ENCODE measurements around the gene MRPL34. TPM values are rescaled to one million over a fixed set of nuclear protein-coding genes. Genes with fewer than 3 reads are reported as not detected.
"Not testable (repeated sequence)": the region's sequence is repeated elsewhere in the genome, so short reads cannot be mapped to it uniquely, and the experiment has no call there.

The MRPL34 gene
- total RNA-seq, 1 donor from 2014 or later = 18.5 TPM

DNA sequence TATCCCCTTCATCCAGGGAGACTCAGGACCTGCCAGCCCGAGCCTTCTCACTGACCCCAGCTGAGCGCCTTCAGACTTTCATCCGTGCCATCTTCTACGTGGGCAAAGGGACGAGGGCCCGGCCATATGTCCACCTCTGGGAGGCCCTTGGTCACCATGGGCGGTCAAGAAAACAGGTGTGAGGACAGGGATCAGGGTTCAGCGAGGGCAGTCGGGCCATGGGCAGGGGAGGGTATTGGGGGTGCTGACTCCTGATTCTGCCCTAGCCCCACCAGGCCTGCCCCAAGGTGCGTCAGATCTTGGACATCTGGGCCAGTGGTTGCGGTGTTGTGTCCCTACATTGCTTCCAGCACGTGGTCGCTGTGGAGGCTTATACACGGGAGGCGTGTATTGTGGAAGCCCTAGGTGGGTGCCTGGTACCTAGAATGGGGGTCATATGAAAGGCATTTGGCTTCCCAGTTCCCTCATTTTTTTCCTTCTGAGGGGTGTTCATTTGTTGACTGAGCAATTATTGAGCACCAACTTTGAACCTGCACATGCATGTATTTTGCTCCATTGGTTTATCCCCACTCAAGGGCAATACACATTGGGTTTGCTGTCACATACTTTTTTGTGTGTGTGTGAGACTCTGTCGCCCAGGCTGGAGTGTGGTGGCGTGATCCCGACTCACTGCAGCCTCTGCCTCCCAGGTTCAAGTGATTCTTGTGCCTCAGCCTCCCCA lies 20.1 kb upstream of the MRPL34 start:
- DNase-seq (ENCODE audit: low spot score) = no peak

DNA sequence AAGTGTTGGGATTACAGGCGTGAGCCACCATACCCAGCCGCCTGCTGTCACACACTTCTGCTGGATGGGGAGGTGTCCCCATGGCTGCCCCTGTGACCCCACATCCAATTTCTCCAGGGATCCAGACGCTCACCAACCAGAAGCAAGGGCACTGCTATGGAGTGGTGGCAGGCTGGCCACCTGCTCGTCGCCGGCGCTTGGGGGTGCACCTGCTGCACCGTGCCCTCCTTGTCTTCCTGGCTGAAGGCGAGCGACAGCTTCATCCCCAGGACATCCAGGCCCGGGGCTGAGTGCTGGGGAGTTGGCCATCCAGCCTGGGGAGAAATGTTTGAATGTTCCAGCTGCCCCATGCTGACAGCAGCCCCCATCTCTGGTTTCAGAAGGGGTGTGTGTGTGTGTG lies 19.4 kb upstream of the MRPL34 start:
- DNase-seq (ENCODE audit: low spot score) = no peak

DNA sequence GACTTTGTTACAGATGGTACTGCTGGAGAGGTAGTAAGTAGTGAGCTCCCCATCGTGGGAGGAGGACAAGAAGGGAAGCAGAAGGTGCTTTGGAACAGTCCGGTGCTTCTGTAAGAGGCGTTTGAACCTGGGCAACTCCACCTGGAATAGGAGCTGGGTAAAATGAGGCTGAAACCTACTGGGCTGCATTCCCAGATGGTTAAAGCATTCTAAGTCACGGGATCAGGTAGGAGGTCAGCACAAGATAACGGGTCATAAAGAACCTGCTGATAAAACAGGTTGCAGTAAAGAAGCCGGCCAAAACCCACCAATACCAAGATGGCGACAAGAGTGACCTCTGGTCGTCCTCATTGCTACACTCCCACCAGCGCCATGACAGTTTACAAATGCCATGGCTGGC lies 18.9 kb upstream of the MRPL34 start:
- DNase-seq (ENCODE audit: low spot score) = no peak

DNA sequence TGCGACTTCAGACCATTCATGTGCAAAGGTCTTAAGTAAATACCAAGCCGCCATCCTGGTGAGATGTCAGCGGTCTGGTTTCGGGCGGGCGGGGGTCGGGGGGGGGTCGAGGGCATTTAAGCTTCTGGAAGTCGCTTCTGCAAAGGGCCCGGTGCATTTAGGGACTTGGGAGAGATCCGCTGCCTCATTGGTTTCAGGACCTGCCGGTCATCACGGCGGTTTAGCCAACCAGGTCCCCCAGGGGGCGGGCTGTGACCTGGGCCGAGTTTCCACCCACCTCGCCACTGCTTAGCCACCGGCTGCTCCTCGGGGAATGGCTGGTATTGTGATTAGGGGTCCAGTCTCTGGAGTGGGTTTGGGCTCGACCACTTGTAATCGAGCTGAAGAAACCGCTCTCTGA lies 16.2 kb upstream of the MRPL34 start:
- peak; percentile 54 for DNase-seq (ENCODE audit: low spot score)

DNA sequence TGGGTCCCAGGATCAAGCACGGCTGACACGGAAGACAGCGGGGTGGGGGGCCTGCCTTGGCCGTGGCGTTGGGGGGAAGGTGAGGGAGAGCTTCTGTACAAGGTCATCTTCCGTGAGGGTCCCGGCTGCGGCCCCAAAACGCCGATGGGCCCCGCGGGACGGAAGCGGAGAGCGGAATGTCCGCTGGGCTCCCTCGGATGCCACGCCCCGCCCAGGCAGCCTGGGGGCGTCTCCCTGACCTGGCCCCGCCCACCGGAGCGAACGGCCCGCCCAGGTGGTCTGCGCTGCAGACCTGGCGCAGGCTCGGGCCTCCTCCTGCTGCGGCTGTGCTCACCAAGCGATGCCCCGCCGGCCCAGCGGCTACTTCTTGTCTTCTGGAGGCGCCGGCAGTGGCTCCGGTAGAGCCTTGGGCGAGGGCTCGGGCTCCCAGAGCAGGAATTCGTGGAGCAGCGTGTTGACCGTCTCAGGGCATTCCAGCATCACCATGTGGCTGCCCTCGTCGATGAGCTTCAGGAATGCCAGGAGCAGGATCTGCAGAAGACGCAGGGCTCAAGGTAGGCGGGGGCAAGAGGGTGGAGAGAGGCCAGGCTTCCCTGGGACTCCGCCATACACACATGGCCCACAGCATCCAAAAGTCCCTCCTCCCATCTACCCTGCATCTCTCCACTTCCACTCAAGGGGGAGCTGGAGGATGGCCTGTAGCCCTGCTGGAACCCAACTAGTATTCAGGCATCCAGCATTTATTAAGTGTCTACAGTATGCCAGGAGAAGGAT lies 13.2 kb upstream of the MRPL34 start:
- peak; percentile 94 for DNase-seq (ENCODE audit: low spot score)

DNA sequence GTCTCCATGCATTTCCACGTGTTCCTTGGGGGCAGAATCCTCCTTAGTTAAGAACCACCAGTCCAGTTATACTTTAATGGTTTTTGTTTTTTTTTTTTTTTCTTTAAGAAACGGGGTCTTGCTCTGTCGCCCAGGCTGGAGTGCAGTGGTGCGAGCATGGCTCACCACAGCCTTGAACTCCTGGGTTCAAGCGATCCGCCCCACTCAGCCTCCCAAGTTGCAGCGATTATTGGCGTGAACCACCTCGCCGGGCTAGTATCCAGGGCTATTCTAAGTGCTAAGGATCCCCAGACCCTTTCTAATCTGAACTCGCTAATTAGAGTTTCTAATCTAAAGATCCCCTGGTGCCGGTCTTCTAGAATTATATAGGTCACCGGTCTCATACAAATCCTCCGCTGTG lies 12.1 kb upstream of the MRPL34 start:
- no peak for DNase-seq (ENCODE audit: low spot score)

DNA sequence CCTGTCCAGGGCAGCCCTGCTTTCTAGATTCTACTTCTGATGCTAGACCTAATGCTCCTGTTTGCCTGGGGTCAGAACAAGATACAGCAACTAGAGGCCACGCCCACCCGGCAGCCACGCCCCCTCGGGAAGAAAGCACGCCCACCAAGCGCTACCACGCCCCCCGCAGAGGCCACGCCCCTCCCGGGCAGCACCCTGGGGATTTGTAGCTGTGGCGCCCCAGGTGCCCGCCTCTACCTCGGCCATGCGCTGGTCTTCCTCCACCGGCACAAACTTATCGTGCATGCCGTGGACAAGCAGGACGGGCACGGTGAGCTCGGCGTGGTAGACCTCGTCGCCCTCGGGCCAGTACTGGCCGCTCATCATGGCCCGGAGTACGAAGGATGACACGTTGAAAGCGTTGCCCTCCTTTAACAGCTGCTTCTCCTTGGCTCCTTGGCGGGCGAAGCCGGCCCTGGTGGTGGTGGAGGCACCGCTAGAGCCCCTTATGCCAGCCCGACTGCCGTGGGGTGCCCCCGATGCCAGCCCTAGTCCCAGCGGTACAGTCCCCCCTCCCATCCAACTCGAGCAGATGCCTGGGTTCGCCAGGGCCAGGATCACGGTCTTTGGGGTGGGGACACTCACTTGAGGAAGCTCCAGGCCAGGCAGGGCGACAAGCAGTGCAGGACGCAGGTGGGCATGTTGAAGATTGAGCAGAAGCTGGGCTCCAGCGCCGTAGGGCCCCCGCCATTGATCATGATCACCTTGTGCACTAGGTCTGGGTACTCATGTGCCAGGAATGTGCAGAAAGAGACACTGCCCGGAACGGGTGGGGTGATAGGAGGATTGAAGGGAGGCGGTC lies 11.4 kb upstream of the MRPL34 start:
- no peak for DNase-seq (ENCODE audit: low spot score)

DNA sequence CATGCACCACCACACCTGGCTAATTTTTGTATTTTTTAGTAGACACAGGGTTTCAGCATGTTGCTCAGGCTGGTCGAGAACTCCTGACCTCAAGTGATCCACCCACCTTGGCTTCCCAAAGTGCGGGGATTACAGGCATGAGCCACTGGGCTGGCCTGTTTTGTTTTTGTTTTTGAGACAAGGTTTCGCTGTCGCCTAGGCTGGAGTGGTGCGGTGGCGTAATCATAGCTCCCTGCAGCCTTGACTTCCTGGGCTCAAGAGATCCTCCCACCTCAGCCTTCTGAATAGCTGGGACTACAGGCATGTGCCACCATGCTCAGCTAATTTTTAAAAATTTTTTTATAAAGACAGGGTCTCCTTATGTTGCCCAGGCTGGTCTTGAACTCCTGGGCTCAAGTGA lies 10.1 kb upstream of the MRPL34 start:
- not testable (repeated sequence) for DNase-seq (ENCODE audit: low spot score)

DNA sequence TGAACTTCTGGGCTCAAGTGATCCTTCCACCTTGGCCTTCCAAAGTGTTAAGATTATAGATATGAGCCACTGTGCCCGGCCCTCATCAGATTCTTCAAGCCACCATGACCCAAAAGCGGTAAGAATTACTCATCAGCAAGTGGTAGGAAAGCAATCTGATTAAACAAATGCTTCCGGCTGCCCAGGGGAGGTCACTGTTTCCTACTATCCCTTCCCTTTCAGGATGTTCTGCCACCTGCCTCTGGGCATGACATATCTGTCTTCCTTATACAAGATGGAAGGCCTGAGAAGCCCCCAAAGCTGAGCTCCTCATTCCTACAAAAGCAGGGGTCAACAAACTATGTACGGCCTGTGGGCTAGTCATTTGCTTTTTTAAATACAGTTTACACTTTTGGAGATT lies 9.4 kb upstream of the MRPL34 start:
- no peak for DNase-seq (ENCODE audit: low spot score)

DNA sequence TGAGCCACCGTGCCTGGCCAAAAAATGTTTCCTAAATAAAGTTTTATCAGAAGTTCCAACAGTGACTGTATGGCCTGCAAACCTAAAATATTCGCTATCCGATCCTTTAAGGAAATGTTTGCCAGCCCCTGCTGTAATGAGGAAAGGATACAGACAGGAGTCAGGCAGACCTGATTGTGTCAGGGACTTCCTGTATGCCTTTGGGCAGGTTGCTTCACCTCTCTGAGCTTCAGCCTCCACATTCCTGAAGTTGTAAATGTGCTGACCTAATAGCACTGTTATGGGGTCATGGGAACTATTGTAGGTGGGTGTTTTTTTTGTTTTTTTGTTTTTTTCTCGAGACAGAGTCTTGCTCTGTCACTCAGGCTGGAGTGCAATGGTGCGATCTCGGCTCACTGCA lies 8.7 kb upstream of the MRPL34 start:
- no peak for DNase-seq (ENCODE audit: low spot score)

DNA sequence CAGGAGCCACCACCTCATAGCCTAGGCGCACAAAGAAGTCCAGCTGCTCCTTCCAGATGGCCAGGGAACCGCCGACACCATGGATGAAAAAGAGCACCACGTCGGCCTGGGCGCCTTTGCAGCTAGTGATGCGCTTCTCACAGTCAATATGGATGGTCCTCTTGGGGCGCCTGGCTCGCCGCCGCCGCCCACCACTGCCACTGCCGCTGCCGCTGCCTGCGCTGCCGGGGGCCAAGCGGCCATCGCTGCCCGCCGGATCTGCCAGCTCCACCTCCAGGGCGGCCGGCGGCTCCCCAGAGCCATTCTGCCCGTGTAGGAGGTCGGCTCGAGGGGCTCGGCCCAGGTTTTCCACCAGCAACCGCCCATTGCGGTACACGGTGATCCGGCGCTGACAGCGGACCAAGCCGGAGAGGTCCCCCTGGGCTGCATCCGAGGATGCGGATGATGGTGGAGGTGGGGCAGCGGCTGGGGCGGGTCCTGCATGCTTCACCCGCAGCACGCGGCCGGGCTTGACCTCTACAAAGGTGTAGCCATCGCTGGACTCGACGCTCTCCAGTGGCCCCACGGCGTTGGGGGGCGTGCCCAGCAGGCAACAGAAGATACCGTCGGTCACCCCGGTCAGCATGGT lies 4.6 kb upstream of the MRPL34 start:
- DNase-seq (ENCODE audit: low spot score) = no peak

DNA sequence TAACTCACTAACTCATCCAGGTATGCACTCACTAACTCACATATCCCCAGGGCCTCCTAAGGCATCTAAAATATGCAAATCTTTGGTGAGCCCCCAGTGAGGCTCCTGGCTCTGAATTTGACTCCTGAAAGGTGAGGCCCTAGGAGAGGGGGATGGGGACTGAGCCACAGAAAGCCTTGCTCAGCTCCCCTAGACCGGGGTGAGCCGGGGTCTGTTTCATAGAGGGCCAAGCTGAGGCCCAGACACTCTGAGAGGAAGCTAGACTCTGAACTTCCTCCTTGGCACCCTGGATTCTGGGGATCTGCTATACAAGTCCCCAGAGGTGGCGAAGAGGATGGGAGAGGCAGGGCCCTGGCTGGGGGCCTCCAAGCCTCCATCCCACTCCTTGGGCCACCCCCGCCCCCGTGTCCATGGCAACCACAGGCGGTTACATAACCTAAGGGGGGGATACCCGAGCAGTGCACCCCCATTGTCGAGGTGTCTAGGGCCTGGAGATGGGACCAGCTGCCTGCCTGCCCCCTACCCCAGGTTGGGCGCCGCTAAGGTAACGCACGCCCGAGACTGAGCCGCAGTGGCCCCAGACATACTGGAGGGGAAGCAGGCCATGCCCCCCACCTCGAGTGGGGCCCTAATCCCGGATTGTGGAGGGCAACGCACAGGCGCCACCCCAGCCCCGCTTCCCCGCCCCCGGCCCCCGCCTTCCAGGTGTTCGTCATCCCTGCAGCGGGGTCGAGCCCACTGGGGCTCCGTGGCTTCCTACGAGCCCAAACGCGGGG lies 3.1 kb upstream of the MRPL34 start:
- DNase-seq (ENCODE audit: low spot score) = no peak

DNA sequence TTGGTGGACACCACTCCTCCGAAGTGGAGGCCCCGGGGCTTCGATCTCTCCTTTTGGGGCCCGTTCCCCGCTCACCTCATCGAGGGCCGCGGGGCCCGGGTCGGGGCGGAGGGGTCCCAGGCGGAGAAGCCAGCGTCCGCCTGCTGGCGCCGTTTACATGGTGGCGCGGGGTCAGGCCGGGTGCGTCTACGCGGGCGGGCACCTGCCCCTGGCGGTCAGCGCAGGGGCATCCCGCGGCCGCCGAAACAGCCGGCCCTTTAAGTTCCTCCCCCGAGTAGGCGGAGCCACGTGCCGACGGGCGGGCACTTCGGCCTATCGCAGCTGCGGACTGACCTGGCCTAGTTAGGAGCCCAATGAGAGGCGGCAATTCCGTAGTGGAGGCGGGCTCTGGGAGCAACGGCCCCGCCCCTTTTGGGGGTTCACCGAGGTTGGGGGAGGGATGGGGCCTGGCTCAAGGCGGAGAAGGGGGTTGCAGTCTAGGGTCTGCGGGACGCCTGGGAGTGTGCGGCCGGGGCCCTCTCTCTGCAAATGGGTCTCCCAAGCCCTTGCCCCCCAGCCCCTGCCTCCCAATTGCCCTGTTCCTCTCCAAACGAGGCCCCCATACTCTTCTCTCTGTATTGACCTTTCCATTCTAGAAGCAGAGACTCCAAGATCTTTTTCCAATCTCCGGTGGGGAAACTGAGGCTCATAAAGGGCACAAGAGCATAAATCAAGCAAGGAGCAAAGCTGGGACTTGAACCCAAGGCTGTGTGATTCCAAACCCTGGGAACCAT lies 2.3 kb upstream of the MRPL34 start, which contains the start of gene ABHD8:
ABHD8 (minus strand) TSS at position 259 of the 773 bp plus-strand sequence. CDS start 1,809 bp downstream, outside the sequence.
- DNase-seq (ENCODE audit: low spot score) = peak; percentile 97

DNA sequence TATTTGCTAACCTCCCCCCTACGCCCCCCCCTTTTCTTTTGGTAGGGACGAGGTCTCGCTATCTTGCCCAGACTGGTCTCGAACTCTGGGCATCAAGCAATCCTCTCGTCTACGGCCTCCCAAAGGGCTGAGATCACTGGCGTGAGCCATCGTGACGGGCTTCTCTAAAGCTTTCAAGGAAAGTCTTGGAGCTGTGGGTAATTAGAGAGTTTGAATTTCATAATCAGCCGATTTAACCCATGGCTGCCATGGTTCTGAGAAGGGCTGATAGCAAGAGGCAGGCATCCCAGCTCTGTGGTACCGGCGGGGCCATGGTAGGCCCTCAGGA lies 1.8 kb upstream of the MRPL34 start:
- DNase-seq (ENCODE audit: low spot score) = no peak

DNA sequence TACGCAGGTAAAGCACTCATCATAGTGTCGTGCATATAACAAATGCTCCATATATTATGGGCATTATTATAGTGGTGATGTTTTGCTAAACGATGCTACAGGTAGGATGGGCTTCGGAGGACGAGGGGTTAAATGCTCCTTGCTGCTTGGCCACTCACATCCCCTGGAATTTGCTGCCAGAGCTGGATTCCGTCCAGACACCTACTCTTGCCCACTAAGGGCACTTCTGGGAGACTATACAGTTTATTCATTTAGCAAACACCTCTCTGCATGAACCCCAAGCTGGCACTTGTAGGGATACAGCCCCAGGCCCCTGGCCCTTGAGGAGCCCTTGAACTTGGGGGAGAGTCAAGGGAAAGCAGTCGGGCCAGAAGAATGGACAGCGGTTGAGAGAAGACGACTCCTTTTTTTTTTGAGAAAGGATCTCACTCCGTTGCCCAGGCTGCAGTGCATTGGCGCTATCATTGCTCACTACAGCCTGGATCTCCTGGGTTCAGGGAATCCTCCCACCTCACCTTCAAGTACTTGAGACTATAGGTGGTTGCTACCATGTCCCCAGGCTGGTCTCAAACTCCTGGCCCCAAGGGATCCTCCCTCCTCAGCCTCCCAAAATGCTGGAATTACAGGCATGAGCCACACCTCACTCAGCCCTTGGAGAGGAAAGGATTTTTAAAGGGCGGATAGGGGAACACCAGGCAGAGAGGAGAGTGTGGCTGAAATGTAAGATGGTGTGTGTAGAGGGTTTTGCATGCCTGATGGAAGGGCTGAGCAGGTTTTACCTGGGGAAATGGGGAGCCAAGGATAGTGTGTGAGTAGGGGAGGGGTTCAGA lies 1.1 kb upstream of the MRPL34 start:
- no peak for DNase-seq (ENCODE audit: low spot score)

DNA sequence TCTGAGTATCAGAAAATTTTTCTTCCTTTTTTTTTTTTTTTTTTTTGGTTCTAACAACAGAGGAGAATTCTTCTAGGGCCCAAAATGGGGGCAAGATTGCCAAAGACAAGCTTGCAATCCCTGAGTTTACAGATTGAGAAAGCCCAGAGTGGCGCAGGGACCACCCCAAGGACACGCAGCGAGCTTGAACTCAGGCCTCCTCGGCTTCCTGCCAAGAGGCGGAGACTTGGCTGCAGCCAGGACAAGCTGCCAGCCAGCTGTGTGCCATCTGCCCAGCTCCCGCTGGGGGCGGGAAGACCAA lies 506 bp upstream of the MRPL34 start:
- no peak for DNase-seq (ENCODE audit: low spot score)

DNA sequence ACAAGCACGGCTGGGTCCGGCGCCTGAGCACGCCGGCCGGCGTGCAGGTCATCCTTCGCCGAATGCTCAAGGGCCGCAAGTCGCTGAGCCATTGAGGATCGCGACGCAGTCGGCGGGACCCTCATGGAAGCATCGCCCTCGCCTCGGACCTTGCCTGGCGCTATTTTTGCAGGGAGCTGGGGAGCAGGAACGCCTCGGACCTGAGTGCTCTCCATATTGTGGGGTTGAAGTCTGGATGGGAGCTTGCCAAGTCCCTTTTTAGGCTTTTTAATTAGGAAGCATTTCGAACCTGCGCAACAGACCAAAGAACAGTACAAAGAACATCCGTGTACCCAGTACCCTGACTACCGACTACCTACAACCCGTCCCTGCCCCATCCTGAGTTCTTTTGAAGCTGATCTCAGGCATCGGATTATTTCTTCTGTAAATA lies 628 bp downstream of the MRPL34 start:
- no peak for DNase-seq (ENCODE audit: low spot score)

DNA sequence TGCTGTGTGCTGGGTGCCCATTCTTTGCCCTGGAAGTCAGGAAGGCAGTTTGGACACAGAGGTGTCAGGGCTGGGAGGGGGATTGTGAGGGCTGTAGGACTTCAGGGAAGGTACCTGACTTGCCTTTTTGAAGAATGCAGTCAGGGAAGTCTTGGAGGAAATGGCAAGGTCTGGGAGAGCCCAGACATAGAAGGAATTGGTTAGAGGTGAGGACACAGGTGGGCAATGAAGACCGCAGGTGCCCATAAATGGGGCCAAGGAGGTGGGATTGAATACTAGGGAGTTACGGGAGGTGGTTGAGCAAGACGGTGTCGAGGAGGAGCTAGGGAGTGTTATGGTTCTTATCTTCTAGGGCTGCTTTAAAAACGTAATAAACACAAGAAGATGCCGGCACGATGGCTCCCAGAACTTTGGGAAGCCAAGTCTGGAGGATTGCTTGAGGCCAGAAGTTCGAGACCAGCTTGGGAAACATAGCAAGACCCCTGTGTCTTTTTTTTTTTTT lies 2.3 kb downstream of the MRPL34 start:
- no peak for DNase-seq (ENCODE audit: low spot score)

DNA sequence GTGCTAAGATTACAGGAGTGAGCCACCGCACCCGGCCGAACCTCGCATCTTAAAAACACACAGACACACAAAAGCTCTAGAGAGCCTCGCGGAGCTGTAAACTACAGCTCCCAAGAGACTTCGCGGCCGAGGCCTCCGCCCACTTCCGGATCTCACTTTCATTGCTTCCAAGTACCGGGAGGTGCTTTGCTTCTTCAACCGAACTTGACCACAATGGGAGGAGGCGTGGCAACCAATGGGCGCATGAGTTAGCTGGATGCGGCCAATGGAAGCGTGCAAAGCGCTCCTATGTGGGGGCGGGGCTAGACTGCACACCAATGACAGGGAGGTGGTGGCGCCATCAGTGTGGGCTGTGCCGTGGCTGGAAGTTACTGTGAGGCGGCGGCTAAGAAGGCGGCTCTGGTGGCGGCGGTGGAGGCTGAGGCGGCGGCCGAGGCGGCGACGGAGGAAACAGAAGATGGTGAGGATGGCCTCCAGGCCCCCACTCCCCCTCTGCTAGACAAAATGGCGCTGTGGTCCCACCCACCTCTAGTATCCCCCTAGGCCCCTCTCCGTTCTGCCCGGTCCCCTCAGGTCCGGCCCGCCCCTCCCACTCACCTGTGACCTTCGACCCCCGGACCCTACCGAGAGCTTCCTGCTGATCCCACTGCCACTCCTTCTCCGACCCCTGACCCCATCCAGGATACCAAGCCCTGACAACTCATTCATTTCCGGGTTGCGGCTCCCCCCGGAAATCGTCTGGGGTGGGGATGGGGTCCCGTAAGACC lies 3.7 kb downstream of the MRPL34 start, which contains the start of gene DDA1:
DDA1 (plus strand) TSS at position 366 of the 767 bp plus-strand sequence; CDS start at position 458, 92 bp downstream.
- peak; percentile 100 for DNase-seq (ENCODE audit: low spot score)

All from umbilical cord (tissue), 2 donors.